Panc1 (cell line): ENCODE data around the gene FBXL14. TPM values are rescaled to one million over a fixed set of nuclear protein-coding genes. Genes with fewer than 3 reads are reported as not detected.

Source experiments
- ATAC-seq: fragments of 200-7000 bp; cut with Tn5 transposase; 2 replicates; pipeline ENCODE4 v1.9.1; 2020; ENCODE audit warnings: mild to moderate bottlenecking, moderate library complexity
- Bru-seq: library from RNA; stranded (reverse); fragments of 400-500 nt; gene quantifications from one replicate; lab custom pipeline; 2021; lab: Mats Ljungman, UMichigan
- BruChase-seq, 2 experiments: library from RNA; stranded (reverse); fragments of 400-500 nt; gene quantifications; one replicate each; lab custom pipeline; 2021; lab: Mats Ljungman, UMichigan
- BruUV-seq: library from RNA; stranded (reverse); fragments of 400-500 nt; replicated peaks from 2 replicates; lab custom pipeline; 2021; lab: Mats Ljungman, UMichigan
- CTCF ChIA-PET: fragments of 300-600 bp; sonication (Branson Sonifier 250); formaldehyde crosslinking; loops from one replicate; lab custom pipeline; 2022; ENCODE audit warnings: antibody characterized with exemption; lab: Charles Lee
- POLR2A ChIA-PET: fragments of 300-600 bp; sonication (Branson Sonifier 250); formaldehyde crosslinking; loops from one replicate; lab custom pipeline; 2022; ENCODE audit warnings: antibody characterized with exemption; lab: Charles Lee
- DNase-seq: peaks from one replicate; pipeline ENCODE4 v3.0.0-alpha.2; 2010; ENCODE audit warnings: low read depth, low spot score
- H3K27ac ChIP-seq: 2 replicates; pipeline ENCODE4 v1.5.1; 2011; ENCODE audit warnings: mild to moderate bottlenecking, low read length, inconsistent platforms
- H3K27me3 ChIP-seq: fragments of 200-500 bp; sonication (Bioruptor generic); 2 replicates; pipeline ENCODE4 v1.6.0; 2014; ENCODE audit warnings: low read length, inconsistent platforms; ENCODE audit not compliant: control insufficient read depth, insufficient read depth
- H3K36me3 ChIP-seq: fragments of 200-500 bp; sonication (Bioruptor generic); 2 replicates; pipeline ENCODE4 v1.5.1; 2014; ENCODE audit warnings: inconsistent platforms, mild to moderate bottlenecking, low read length, moderate library complexity; ENCODE audit not compliant: control insufficient read depth, insufficient read depth
- H3K4me1 ChIP-seq: 2 replicates; pipeline ENCODE4 v1.5.1; 2011; ENCODE audit warnings: inconsistent platforms, mild to moderate bottlenecking, low read length, moderate library complexity; ENCODE audit not compliant: control insufficient read depth, insufficient read depth
- H3K4me3 ChIP-seq, 2 experiments: 2 replicates each; pipeline ENCODE4 v1.5.1; 2011 to 2012; ENCODE audit warnings: low read depth in 2 of 2, low read length in 2 of 2, mild to moderate bottlenecking in 2 of 2, inconsistent platforms in 1 of 2, moderate library complexity in 1 of 2
- H3K9me3 ChIP-seq: fragments of 200-500 bp; sonication (Bioruptor generic); 2 replicates; pipeline ENCODE4 v1.5.1; 2014; ENCODE audit warnings: low read depth, mild to moderate bottlenecking, inconsistent platforms, low read length, moderate library complexity; ENCODE audit not compliant: control insufficient read depth, insufficient read depth
- CTCF ChIP-seq: fragments of 450-650 bp; IDR thresholded peaks from 2 replicates; pipeline ENCODE4 v1.5.1; 2017; ENCODE audit warnings: mild to moderate bottlenecking
- POLR2AphosphoS5 ChIP-seq: IDR thresholded peaks from 2 replicates; pipeline ENCODE4 v1.6.1; 2012; ENCODE audit warnings: mild to moderate bottlenecking, low read depth, low read length, moderate library complexity
- REST ChIP-seq, 2 experiments: IDR thresholded peaks; 2 replicates each; pipeline ENCODE4 v1.6.1; 2011 to 2012; ENCODE audit warnings: low read depth in 2 of 2, control low read depth in 1 of 2, low read length in 1 of 2, mild to moderate bottlenecking in 1 of 2, moderate library complexity in 1 of 2; ENCODE audit not compliant: insufficient read depth in 1 of 2
- SIN3A ChIP-seq: IDR thresholded peaks from 2 replicates; pipeline ENCODE4 v1.6.1; 2012; ENCODE audit warnings: low read depth, mild to moderate bottlenecking, low read length, moderate library complexity, borderline replicate concordance; ENCODE audit not compliant: insufficient read depth
- TCF7L2 ChIP-seq: IDR thresholded peaks from 2 replicates; pipeline ENCODE4 v1.6.1; 2011; ENCODE audit warnings: mild to moderate bottlenecking, low read depth, low read length, inconsistent platforms
- in situ Hi-C: cut with HindIII; loops from 2 replicates; pipeline ENCODE4 v1.10.0; 2016; ENCODE audit warnings: low sequenced_read_pairs, low pct_unique_long_range_greater_than_20kb
- intact Hi-C: fragments of 100-400 bp; cut with micrococcal nuclease; formaldehyde crosslinking; loops from one replicate; pipeline ENCODE4 v1.10.0; 2022; ENCODE audit not compliant: unreplicated experiment
- long read RNA-seq: library from polyadenylated mRNA; unstranded; transcript quantifications from one replicate; pipeline ENCODE4 v2.0.0, GENCODE V29; 2021; ENCODE audit not compliant: unreplicated experiment
- polyA plus RNA-seq: library from polyadenylated mRNA; unstranded; fragments of >200 nt; gene quantifications from one replicate; pipeline ENCODE4 v1.2.1, GENCODE V29; 2012; ENCODE audit warnings: missing spikeins; ENCODE audit not compliant: insufficient read length
- total RNA-seq: library from RNA; stranded (reverse); gene quantifications from one replicate; pipeline ENCODE4 v1.2.1, GENCODE V29; 2021; ENCODE audit not compliant: unreplicated experiment

The FBXL14 gene
- 15.1 TPM for total RNA-seq
- 17.2 TPM for polyA plus RNA-seq
- Bru-seq, nascent RNA: percentile 48 among the genes with signal in this experiment
- BruChase-seq, experiment 1, labeled RNA remaining after a 2-hour chase: percentile 66 among the genes with signal in this experiment
- percentile 60 among the genes with signal in this experiment for BruChase-seq, experiment 2, labeled RNA remaining after a 6-hour chase
- long read RNA-seq, partial matches to known transcripts: 0 of 69 reads
- long read RNA-seq, other reads (novel, unspliced or antisense): 69 of 69 reads

- ChIA-PET CTCF (no interaction called here), POLR2A (no interaction called here)
- Histone ChIP-seq H3K4me3 (peak within 1 kb of the TSS; percentile 50 to 84), H3K4me1 (peaks cover 38% of the 10 kb centered on the region), H3K9me3 (no peaks in the 10 kb centered on the region), H3K27ac (peak within 1 kb of the TSS; percentile 97), H3K36me3 (no peaks in the 10 kb centered on the region), H3K27me3 (no peaks in the 10 kb centered on the region)
- DNase-seq (no peak), ATAC-seq (peak; percentile 73)
- BruUV-seq: no TSS peak
- in situ Hi-C loops (no loop called here), intact Hi-C loops (no loop called here)
- TF ChIP-seq REST (IDR thresholded peaks at IDR 0.05; ENCODE audit: insufficient read depth in 1 of 2, low read depth in 2 of 2, low read length in 1 of 2): no peak
- TF ChIP-seq POLR2AphosphoS5: peak; percentile 16
- TF ChIP-seq CTCF: no peak
- TF ChIP-seq SIN3A: peak; percentile 55; the same call in 1 of the 2 replicates
- TF ChIP-seq TCF7L2: 0 out of 2 replicates have a peak, but pooled peaks have one; percentile 19
These were observed at the start of gene FBXL14 for GRCh38 chr12:1594261-1595025. Gene FBXL14 (minus strand): TSS chr12:1594581. CDS start chr12:1594066, 515 bp downstream.

GRCh38 chr12:1643905-1644533 is 49.6 kb upstream of the FBXL14 start:
- in situ Hi-C loops: no loop called here
- BruUV-seq: no TSS peak
- H3K27me3 ChIP-seq: no peaks in the 10 kb centered on the region

More at GRCh38 chr12:1643905-1644533, 49.6 kb upstream of the FBXL14 start:
- CTCF ChIA-PET: no interaction called here
- H3K36me3 ChIP-seq: no peaks in the 10 kb centered on the region
- ATAC-seq (no peak), DNase-seq (no peak)
- POLR2A ChIA-PET: no interaction called here
- no peaks in the 10 kb centered on the region for H3K9me3 ChIP-seq
- H3K4me1 ChIP-seq: no peaks in the 10 kb centered on the region
- H3K4me3 ChIP-seq: no peak overlapping the region
- H3K27ac ChIP-seq: no peak overlapping the region
- TF ChIP-seq SIN3A (no peak), CTCF (no peak), TCF7L2 (no peak), REST (IDR thresholded peaks at IDR 0.05; ENCODE audit: insufficient read depth in 1 of 2, low read depth in 2 of 2, low read length in 1 of 2) (no peak), POLR2AphosphoS5 (no peak)
- intact Hi-C loops: no loop called here
